Adrenal gland (tissue), 12 donors: ENCODE results near the gene PARD6B. TPM values are rescaled to one million over a fixed set of nuclear protein-coding genes. Genes with fewer than 3 reads are reported as not detected.
"Not testable (repeated sequence)": the region's sequence is repeated elsewhere in the genome, so short reads cannot be mapped to it uniquely, and the experiment has no call there.

ENCODE experiments used
- DNase-seq, 7 donors: peaks; one replicate each; pipeline ENCODE4 v3.0.0-alpha.2; 2019 to 2020
- H3K27ac ChIP-seq, 5 donors: fragments of 200-600 bp; sonication (generic) in 4 of 5; 1 replicate in 3 of 5; 2 replicates in 2 of 5; pipeline versions ENCODE4 v1.5.1 to v1.8.0; 2016 to 2020; ENCODE audit warnings: mild to moderate bottlenecking in 1 of 5
- H3K27me3 ChIP-seq: fragments of 200-600 bp; 2 replicates; pipeline ENCODE4 v1.8.0; 2021
- H3K36me3 ChIP-seq, 2 donors: fragments of 200-600 bp; replicated peaks in 1 of 2; 1 replicate in 1 of 2; 2 replicates in 1 of 2; pipeline versions ENCODE4 v1.5.1 to v1.8.0; 2018 to 2022
- H3K4me1 ChIP-seq, 2 donors: fragments of 200-600 bp; replicated peaks in 1 of 2; 1 replicate in 1 of 2; 2 replicates in 1 of 2; pipeline versions ENCODE4 v1.5.1 to v1.8.0; 2018 to 2021
- H3K4me3 ChIP-seq, 4 donors: fragments of 200-600 bp; sonication (generic) in 3 of 4; one replicate each; pipeline ENCODE4 v1.5.1; 2016 to 2018
- H3K9me3 ChIP-seq, 3 donors: fragments of 200-600 bp; sonication (generic) in 1 of 3; replicated peaks in 1 of 3; 1 replicate in 2 of 3; 2 replicates in 1 of 3; pipeline versions ENCODE4 v1.5.1 to v1.8.0; 2016 to 2021
- POLR2A ChIP-seq, 2 donors: fragments of 450-650 bp; IDR thresholded peaks; one replicate each; pipeline ENCODE4 v1.6.1; 2017; ENCODE audit warnings: antibody characterized with exemption in 2 of 2, mild to moderate bottlenecking in 2 of 2, moderate library complexity in 1 of 2
- WGBS, 4 donors: extraction: QIAGEN DNeasy Blood & Tissue Kit in 2 of 4; methylation state at CpG; one replicate each; pipeline versions ENCODE4 v1.1.5 to v1.1.7; 2013 to 2017; 5-methylcytosine and 5-hydroxymethylcytosine counted together
- intact Hi-C, 2 donors: fragments of 100-400 bp; cut with DNase I; formaldehyde crosslinking; loops; one replicate each; pipeline versions ENCODE4 v1.14.1 to v1.15.0; 2022 to 2023
- polyA plus RNA-seq, 3 donors: library from polyadenylated mRNA; stranded (reverse); fragments of 200-250 nt in 2 of 3; fragments of 350-450 nt in 1 of 3; fragmentation: Illumina TruSeq in 1 of 3; extraction: RNeasy Lipid Tissue Mini Kit (QIAGEN cat#74804) in 1 of 3; gene quantifications; one replicate each; pipeline ENCODE4 v1.2.3, GENCODE V29; 2013 to 2014
- total RNA-seq, 9 donors: library from RNA; depleted of rRNA in 4 of 9; stranded (reverse); fragments of >200 nt in 4 of 9; fragments of 120-200 nt in 1 of 9; fragmentation: NEBNext Ultra II Directional in 1 of 9; extraction: Animal tissue kit (Norgen Biotek cat#: 25700) in 1 of 9; gene quantifications; one replicate each; pipeline versions ENCODE4 v1.1.0 to v1.2.4, GENCODE V29; 2013 to 2023
- TF ChIP-seq, protein P1 (sequence below), 6 experiments: fragments of 450-650 bp in 4 of 6; fragments of 200-600 bp in 2 of 6; sonication (generic) in 1 of 6; IDR thresholded peaks; 1 replicate in 5 of 6; 2 replicates in 1 of 6; pipeline versions ENCODE4 v1.5.1 to v1.8.0; 2016 to 2021; ENCODE audit warnings: antibody characterized with exemption in 6 of 6, mild to moderate bottlenecking in 2 of 6, moderate library complexity in 1 of 6
- donor health status: healthy with polysubstance abuse.
- donor health status: Bipolar disorder and iron deficiency.
- donor health status: DM: yes; HTN: yes; CAD: no.
- donor health status: DM: no; HTN: no; CAD: no.
- donor health status: DM: no; HTN: no; CAD: no.
- donor health status: DM: yes; HTN: yes; CAD: no.

PARD6B gene
- total and polyA plus RNA-seq, 12 donors: 1.1 to 10.8 (median 5.3) TPM

DNA sequence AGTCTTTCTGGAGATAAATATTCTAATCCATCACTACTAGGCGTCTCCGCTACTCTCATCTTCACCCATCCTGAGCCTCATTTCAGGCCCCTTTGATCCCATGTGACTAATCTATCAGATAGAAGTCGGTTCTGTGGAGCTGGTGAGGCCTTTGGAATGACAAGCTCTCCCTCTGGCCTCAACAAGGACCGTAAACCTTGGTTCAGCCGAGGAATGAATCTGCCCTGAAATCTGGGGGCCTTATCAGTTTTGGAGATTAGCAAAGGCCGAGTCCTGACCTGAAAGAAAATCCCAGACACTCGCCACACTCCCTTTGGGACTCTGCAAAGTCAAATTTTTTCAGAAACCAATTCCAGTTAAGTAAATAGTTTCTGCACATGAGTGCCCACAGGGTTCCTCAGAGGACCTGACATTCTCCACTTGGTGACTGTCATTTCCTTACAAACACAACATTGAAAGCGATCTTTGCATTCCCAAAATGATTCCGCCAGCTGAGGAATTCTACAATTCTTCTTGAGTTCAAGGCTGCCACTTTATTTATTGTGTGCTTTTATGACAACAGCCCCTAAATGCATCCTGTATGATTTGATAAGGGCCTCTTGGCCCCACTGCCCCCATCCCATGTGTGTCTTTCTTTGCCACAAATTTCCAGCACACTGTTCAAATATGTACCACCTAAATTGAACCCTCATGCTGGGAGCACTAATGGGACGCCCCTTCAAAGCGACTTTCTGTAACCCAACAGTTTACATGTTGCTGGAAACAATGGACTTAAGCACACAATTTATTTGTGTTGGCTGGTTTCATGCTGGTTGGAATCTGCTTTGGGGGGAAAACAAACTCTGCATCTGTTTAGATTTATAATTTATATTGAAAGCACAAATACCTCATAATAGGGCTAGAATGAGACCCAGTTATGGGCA is 30.1 kb upstream of the PARD6B start:
- Histone ChIP-seq H3K27ac (peak overlapping the region in 1 of 5 donors; percentile 60), H3K4me3 (no peak overlapping the region), H3K4me1 (no peaks in the 10 kb centered on the region), H3K36me3 (no peaks in the 10 kb centered on the region), H3K27me3 (no peaks in the 10 kb centered on the region), H3K9me3 (no peaks in the 10 kb centered on the region)
- intact Hi-C loops: no loop called here
- TF ChIP-seq, protein P1, sequence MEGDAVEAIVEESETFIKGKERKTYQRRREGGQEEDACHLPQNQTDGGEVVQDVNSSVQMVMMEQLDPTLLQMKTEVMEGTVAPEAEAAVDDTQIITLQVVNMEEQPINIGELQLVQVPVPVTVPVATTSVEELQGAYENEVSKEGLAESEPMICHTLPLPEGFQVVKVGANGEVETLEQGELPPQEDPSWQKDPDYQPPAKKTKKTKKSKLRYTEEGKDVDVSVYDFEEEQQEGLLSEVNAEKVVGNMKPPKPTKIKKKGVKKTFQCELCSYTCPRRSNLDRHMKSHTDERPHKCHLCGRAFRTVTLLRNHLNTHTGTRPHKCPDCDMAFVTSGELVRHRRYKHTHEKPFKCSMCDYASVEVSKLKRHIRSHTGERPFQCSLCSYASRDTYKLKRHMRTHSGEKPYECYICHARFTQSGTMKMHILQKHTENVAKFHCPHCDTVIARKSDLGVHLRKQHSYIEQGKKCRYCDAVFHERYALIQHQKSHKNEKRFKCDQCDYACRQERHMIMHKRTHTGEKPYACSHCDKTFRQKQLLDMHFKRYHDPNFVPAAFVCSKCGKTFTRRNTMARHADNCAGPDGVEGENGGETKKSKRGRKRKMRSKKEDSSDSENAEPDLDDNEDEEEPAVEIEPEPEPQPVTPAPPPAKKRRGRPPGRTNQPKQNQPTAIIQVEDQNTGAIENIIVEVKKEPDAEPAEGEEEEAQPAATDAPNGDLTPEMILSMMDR (IDR thresholded peaks at IDR 0.05): no peak
- no peak for TF ChIP-seq POLR2A (IDR thresholded peaks at IDR 0.05)
- no peak for DNase-seq
- 68 to 78% (median 69%) methylated on average over 11 of the region's 11 CpGs for WGBS, 4 donors

DNA sequence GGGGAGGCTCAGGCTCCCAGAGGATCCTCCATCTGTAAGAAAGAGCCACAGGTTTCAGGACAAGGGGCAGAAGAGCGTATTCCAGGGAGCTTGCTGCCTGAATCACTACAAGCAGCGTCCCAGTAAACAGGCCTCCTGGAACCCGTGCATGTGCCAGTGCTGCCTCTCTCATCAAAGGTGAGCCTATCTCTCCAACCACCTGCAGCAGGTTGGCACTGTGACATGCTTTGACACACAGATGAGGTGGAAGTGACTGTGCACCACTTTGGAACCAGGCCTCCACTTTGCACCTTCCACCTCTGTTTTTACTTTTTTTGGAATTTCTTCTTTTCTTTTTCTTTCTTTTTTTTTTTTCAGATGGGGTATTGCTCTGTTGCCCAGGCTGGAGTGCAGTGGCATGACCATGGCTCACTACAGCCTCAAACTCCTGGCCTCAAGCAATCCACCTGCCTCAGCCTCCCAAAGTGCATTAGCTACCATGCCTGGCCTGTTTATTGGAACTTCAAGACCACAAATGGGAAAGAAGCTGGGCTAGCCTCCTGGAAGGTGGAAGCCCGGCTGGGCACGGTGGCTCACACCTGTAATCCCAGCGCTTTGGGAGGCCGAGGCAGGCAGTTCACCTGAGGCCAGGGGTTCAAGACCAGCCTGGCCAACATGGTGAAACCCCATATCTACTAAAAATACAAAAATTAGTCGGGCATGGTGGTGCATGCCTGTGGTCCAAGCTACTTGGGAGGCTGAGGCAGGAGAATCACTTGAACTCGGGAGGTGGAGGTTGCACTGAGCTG is 27.5 kb upstream of the PARD6B start:
- intact Hi-C loops, H3K4me1 ChIP-seq, H3K4me3 ChIP-seq, H3K27ac ChIP-seq, H3K27me3 ChIP-seq, H3K36me3 ChIP-seq, H3K9me3 ChIP-seq, DNase-seq: not testable (repeated sequence)
- WGBS, 4 donors: 84 to 98% (median 93%) methylated on average over 5 to 9 of the region's 9 CpGs

DNA sequence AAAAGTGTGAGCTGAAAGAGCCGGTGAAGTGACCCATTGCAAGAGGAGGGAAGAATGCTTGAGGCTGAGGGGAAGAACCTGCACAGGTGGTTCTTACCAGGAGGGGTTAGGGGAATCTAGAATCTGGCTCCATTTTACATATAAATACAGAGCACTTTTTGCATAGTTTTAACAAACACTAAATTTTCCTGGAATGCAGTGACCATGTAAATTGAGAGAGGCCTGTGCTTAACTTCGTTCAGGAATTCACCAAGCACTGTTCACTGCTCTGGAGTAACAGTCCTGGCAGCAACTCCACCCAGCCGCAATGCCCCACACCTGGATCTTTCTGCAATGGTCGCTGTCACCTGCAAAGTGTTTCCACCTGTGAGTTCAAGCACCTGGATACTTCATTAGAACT is 26.9 kb upstream of the PARD6B start:
- intact Hi-C loops: no loop called here
- H3K4me1 ChIP-seq: no peaks in the 10 kb centered on the region
- H3K36me3 ChIP-seq: no peaks in the 10 kb centered on the region
- H3K27me3 ChIP-seq: no peaks in the 10 kb centered on the region
- DNase-seq: no peak
- H3K4me3 ChIP-seq: no peak overlapping the region
- TF ChIP-seq, protein P1 (IDR thresholded peaks at IDR 0.05): no peak
- no peak for TF ChIP-seq POLR2A (IDR thresholded peaks at IDR 0.05)
- no peak overlapping the region for H3K27ac ChIP-seq
- WGBS, 4 donors: 80 to 91% (median 86%) methylated on average over 4 of the region's 4 CpGs
- H3K9me3 ChIP-seq: no peaks in the 10 kb centered on the region

DNA sequence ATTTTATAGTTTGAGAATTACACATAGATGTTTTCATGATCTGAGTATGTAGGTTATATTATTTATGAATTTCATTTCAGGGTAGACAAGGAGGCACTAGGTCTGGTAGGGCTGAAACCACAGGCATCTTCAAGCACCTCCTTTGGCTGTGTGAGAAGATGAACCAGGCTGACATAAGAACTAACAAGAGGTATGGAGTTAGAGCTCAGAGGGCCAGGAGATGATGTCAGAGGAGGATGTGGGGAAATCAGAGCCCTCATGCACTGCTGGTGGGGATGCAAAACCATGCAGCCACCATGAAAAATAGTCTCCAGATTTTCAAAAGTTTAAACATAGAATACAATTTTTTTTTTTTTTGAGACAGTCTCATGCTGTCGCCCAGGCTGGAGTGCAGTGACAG is 26.4 kb upstream of the PARD6B start:
- intact Hi-C loops: no loop called here
- no peaks in the 10 kb centered on the region for H3K36me3 ChIP-seq
- no peaks in the 10 kb centered on the region for H3K4me1 ChIP-seq
- no peak overlapping the region for H3K4me3 ChIP-seq
- no peak overlapping the region for H3K27ac ChIP-seq
- WGBS, 4 donors: 92 to 100% (median 100%) methylated on average over 1 of the region's 1 CpG
- no peak for DNase-seq
- TF ChIP-seq, protein P1 (IDR thresholded peaks at IDR 0.05): no peak
- TF ChIP-seq POLR2A (IDR thresholded peaks at IDR 0.05): no peak
- no peaks in the 10 kb centered on the region for H3K9me3 ChIP-seq
- H3K27me3 ChIP-seq: no peaks in the 10 kb centered on the region
